HEK293 (cell line): ENCODE results near the gene YJU2.

Experiments used
- FEZF1 ChIP-seq: fragments of 450-650 bp; formaldehyde crosslinking; IDR thresholded peaks from 2 replicates; pipeline ENCODE4 v1.5.1; 2016; ENCODE audit warnings: missing biosample characterization, missing genetic modification characterization
- GLIS1 ChIP-seq: fragments of 450-650 bp; formaldehyde crosslinking; IDR thresholded peaks from 2 replicates; pipeline ENCODE4 v1.5.1; 2016; ENCODE audit warnings: missing biosample characterization, missing genetic modification characterization
- KLF10 ChIP-seq: fragments of 450-650 bp; IDR thresholded peaks from 2 replicates; pipeline ENCODE4 v1.5.1; 2018; ENCODE audit warnings: missing biosample characterization, mild to moderate bottlenecking, missing genetic modification characterization
- MZF1 ChIP-seq: fragments of 450-650 bp; formaldehyde crosslinking; IDR thresholded peaks from 2 replicates; pipeline ENCODE4 v1.5.1; 2017; ENCODE audit warnings: missing biosample characterization, missing genetic modification characterization, borderline replicate concordance
- OSR2 ChIP-seq: fragments of 450-650 bp; formaldehyde crosslinking; IDR thresholded peaks from 2 replicates; pipeline ENCODE4 v1.5.1; 2016; ENCODE audit warnings: missing biosample characterization, missing genetic modification characterization
- PATZ1 ChIP-seq: fragments of 450-650 bp; formaldehyde crosslinking; IDR thresholded peaks from 2 replicates; pipeline ENCODE4 v1.5.1; 2016; ENCODE audit warnings: missing biosample characterization, missing genetic modification characterization
- PRDM4 ChIP-seq: fragments of 450-650 bp; formaldehyde crosslinking; IDR thresholded peaks from 2 replicates; pipeline ENCODE4 v1.5.1; 2017; ENCODE audit warnings: missing biosample characterization, missing genetic modification characterization
- RBAK ChIP-seq: fragments of 450-650 bp; formaldehyde crosslinking; IDR thresholded peaks from 2 replicates; pipeline ENCODE4 v1.5.1; 2016; ENCODE audit warnings: missing biosample characterization, missing genetic modification characterization
- SP2 ChIP-seq: fragments of 450-650 bp; formaldehyde crosslinking; IDR thresholded peaks from 2 replicates; pipeline ENCODE4 v1.5.1; 2016; ENCODE audit warnings: missing biosample characterization, missing genetic modification characterization
- TRIM28 ChIP-seq: IDR thresholded peaks from 2 replicates; pipeline ENCODE4 v1.6.1; 2011; ENCODE audit warnings: low read length, control low read depth, borderline replicate concordance
- ZBTB48 ChIP-seq: fragments of 450-650 bp; formaldehyde crosslinking; IDR thresholded peaks from 2 replicates; pipeline ENCODE4 v1.5.1; 2016; ENCODE audit warnings: missing biosample characterization, missing genetic modification characterization
- ZEB2 ChIP-seq: fragments of 450-650 bp; formaldehyde crosslinking; IDR thresholded peaks from 2 replicates; pipeline ENCODE4 v1.5.1; 2016; ENCODE audit warnings: missing biosample characterization, missing genetic modification characterization
- ZNF10 ChIP-seq: fragments of 450-650 bp; formaldehyde crosslinking; IDR thresholded peaks from 2 replicates; pipeline ENCODE4 v1.5.1; 2017; ENCODE audit warnings: missing biosample characterization, missing genetic modification characterization
- ZNF112 ChIP-seq: fragments of 450-650 bp; formaldehyde crosslinking; IDR thresholded peaks from 2 replicates; pipeline ENCODE4 v1.5.0; 2017; ENCODE audit warnings: missing biosample characterization, missing genetic modification characterization
- ZNF132 ChIP-seq: fragments of 450-650 bp; formaldehyde crosslinking; IDR thresholded peaks from 2 replicates; pipeline ENCODE4 v1.5.1; 2017; ENCODE audit warnings: missing biosample characterization, missing genetic modification characterization, borderline replicate concordance
- ZNF138 ChIP-seq: fragments of 450-650 bp; formaldehyde crosslinking; IDR thresholded peaks from 2 replicates; pipeline ENCODE4 v1.5.1; 2016; ENCODE audit warnings: missing biosample characterization, missing genetic modification characterization, borderline replicate concordance
- ZNF155 ChIP-seq: fragments of 450-650 bp; formaldehyde crosslinking; IDR thresholded peaks from 2 replicates; pipeline ENCODE4 v1.5.1; 2016; ENCODE audit warnings: missing biosample characterization, missing genetic modification characterization
- ZNF174 ChIP-seq: fragments of 450-650 bp; formaldehyde crosslinking; IDR thresholded peaks from 2 replicates; pipeline ENCODE4 v1.5.0; 2017; ENCODE audit warnings: missing biosample characterization, mild to moderate bottlenecking, missing genetic modification characterization
- ZNF26 ChIP-seq: fragments of 450-650 bp; formaldehyde crosslinking; IDR thresholded peaks from 2 replicates; pipeline ENCODE4 v1.5.1; 2016; ENCODE audit warnings: missing biosample characterization, missing genetic modification characterization
- ZNF266 ChIP-seq: fragments of 450-650 bp; formaldehyde crosslinking; IDR thresholded peaks from 2 replicates; pipeline ENCODE4 v1.5.1; 2016; ENCODE audit warnings: missing biosample characterization, missing genetic modification characterization, low read depth
- ZNF433 ChIP-seq: fragments of 450-650 bp; formaldehyde crosslinking; IDR thresholded peaks from 2 replicates; pipeline ENCODE4 v1.5.1; 2016; ENCODE audit warnings: missing biosample characterization, missing genetic modification characterization, low read depth
- ZNF544 ChIP-seq: fragments of 450-650 bp; formaldehyde crosslinking; IDR thresholded peaks from 2 replicates; pipeline ENCODE4 v1.5.0; 2017; ENCODE audit warnings: missing biosample characterization, missing genetic modification characterization
- ZNF692 ChIP-seq: fragments of 450-650 bp; formaldehyde crosslinking; IDR thresholded peaks from 2 replicates; pipeline ENCODE4 v1.5.1; 2016; ENCODE audit warnings: missing biosample characterization, missing genetic modification characterization
- ZNF777 ChIP-seq: fragments of 450-650 bp; formaldehyde crosslinking; IDR thresholded peaks from 2 replicates; pipeline ENCODE4 v1.5.1; 2017; ENCODE audit warnings: missing biosample characterization, missing genetic modification characterization, borderline replicate concordance
- ZNF792 ChIP-seq: fragments of 450-650 bp; formaldehyde crosslinking; IDR thresholded peaks from 2 replicates; pipeline ENCODE4 v1.5.1; 2016; ENCODE audit warnings: missing biosample characterization, missing genetic modification characterization
- ZXDB ChIP-seq: fragments of 450-650 bp; formaldehyde crosslinking; IDR thresholded peaks from 2 replicates; pipeline ENCODE4 v1.5.1; 2016; ENCODE audit warnings: missing biosample characterization, missing genetic modification characterization
- TF ChIP-seq, protein P1 (sequence below): fragments of 450-650 bp; formaldehyde crosslinking; optimal IDR thresholded peaks from 2 replicates; pipeline ENCODE3; 2016; ENCODE audit warnings: missing biosample characterization, mild to moderate bottlenecking, missing genetic modification characterization

The YJU2 gene

GRCh38 chr19:4233282-4233853 is 13.5 kb upstream of the YJU2 start (continued):
- TF ChIP-seq PRDM4 (peak; percentile 41; the same call in 1 of the 2 replicates), SP2 (tag by site-specific recombination) (no peak), ZNF792 (tag by site-specific recombination) (no peak), ZNF132 (no peak), ZNF138 (tag by site-specific recombination) (no peak), ZNF10 (tag by site-specific recombination) (no peak), ZNF544 (tag by site-specific recombination) (no peak), ZBTB48 (peak; percentile 79; the same call in 1 of the 2 replicates), MZF1 (no peak), ZNF174 (no peak), ZNF26 (no peak), ZNF266 (no peak), ZNF112 (no peak), ZXDB (peak; percentile 69; the same call in 1 of the 2 replicates), ZNF155 (tag by site-specific recombination) (no peak), OSR2 (tag by site-specific recombination) (no peak; the same call in 1 of the 2 replicates), KLF10 (tag by site-specific recombination) (no peak), FEZF1 (tag by site-specific recombination) (no peak), ZEB2 (tag by site-specific recombination) (peak; percentile 49; the same call in 1 of the 2 replicates), TRIM28 (no peak), ZNF433 (tag by site-specific recombination) (no peak), GLIS1 (tag by site-specific recombination) (no peak), ZNF692 (tag by site-specific recombination) (no peak), ZNF777 (tag by site-specific recombination) (no peak), RBAK (no peak), PATZ1 (tag by site-specific recombination) (peak; percentile 95)
- TF ChIP-seq, protein P1, sequence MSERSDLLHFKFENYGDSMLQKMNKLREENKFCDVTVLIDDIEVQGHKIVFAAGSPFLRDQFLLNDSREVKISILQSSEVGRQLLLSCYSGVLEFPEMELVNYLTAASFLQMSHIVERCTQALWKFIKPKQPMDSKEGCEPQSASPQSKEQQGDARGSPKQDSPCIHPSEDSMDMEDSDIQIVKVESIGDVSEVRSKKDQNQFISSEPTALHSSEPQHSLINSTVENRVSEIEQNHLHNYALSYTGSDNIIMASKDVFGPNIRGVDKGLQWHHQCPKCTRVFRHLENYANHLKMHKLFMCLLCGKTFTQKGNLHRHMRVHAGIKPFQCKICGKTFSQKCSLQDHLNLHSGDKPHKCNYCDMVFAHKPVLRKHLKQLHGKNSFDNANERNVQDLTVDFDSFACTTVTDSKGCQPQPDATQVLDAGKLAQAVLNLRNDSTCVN (tag by site-specific recombination): peak; percentile 23
